Activated CD8-positive, alpha-beta memory T cell treated with anti-CD3 and anti-CD28 coated beads, Interleukin-2, amount 50 U/mL, for 1 hour (primary cell): ENCODE results near the gene YBX1.
"Not testable (repeated sequence)": the region's sequence is repeated elsewhere in the genome, so short reads cannot be mapped to it uniquely, and the experiment has no call there.

Source experiments
- DNase-seq: peaks from one replicate; pipeline ENCODE4 v3.0.0-alpha.2; 2020; ENCODE audit errors: extremely low read depth

The YBX1 gene

DNA sequence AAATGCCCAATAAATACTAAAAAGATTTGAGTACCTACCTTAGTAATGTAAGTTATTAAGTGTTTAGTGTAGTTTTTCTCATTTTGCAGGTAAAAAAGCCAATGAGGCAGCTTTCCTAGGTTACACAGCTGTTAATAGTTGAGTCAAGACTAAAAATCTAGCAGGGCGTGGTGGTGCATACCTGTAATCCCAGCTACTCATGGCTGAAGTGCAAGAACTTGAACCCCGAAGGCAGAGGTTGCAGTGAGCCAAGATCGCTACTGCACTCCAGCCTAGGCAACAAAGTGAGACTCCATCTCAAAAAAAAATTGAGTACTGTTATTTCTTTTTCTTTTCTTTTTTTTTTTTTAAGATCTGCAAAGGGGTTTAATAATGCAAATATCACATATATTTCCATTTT, 7.7 kb downstream of the YBX1 start:
- no peak for DNase-seq

DNA sequence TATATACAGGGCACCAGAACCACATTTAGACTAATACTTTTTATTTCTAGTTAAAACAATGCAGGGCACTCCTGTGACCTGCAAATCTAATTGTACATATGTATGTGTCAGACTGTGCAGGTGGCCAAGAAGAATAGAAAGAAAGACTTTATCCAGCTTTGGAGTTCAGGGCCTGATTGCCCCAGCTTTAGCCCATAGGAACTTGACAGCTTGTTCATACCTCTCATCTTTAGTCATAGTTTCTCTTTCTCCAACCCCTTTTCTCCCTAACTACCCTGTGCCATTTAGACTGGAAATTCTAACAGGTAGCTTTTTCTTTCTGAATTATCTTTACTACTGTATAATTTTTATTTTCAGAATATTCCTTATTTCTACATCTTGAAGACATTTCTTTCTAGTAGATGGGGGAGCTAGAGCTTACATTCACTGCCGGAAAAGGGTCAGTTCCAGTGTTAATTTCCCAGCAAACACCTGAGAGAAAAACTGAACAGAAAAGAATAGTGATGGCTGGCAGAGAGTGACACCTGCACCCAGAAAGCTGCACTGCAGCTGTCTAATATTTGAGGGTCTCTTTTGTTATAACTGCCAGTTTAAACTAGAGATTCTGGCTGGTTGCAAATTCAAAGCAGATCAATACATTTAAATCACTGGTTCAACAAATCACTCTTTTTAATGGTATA, 8.4 kb downstream of the YBX1 start:
- DNase-seq: no peak

GRCh38 chr1:42691157-42691498, 8.9 kb downstream of the YBX1 start:
- no peak for DNase-seq

DNA sequence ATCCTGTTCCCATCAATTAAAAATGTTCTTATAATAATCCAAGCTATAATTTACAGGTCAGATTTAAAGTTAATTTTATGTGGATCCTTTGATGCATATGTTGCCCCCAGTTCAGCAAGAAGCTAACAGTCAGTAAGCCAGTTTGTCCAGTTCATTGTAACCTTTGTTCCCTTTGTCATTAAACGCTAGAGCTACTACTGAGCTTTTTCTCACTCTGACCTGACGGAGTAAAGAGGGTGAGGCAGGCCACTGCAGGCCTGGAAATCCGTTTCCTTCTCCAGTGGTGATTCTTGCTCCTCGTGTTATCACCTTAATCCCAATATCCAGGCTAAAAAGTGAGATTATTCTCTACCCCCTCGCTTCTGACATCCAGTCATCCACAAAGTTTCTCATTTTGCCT, 10.2 kb downstream of the YBX1 start:
- no peak for DNase-seq

- no peak for DNase-seq
Measured at GRCh38 chr1:42692911-42693310, 10.7 kb downstream of the YBX1 start.

- no peak for DNase-seq
Measured at GRCh38 chr1:42698081-42698813, 16.0 kb downstream of the YBX1 start.

DNA sequence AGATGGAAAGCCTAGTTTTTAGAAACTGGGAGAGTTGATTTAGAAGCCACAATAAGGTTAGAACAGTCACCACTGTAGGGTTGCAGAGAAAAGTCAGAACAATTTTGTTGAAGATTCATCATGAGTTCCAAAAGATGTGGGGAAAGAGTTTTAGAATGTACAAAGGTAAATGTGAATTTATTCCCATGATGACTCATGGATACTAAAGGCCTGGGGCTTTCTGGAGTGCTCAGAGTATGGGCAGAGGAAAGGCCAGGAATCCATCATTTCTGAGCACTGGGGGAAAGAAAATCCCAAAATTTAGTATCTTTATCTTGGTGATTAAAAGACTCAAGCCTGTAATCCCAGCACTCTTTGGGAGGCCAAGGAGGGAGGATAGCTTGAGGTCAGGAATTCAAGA, 17.8 kb downstream of the YBX1 start:
- no peak for DNase-seq

- DNase-seq: no peak
Measured at GRCh38 chr1:42703888-42704464, 21.8 kb downstream of the YBX1 start.

- not testable (repeated sequence) for DNase-seq
Measured at GRCh38 chr1:42712808-42713207, 30.6 kb downstream of the YBX1 start.

- no peak for DNase-seq
Measured at GRCh38 chr1:42713293-42713692, 31.1 kb downstream of the YBX1 start.

GRCh38 chr1:42714441-42714840, 32.2 kb downstream of the YBX1 start:
- not testable (repeated sequence) for DNase-seq

DNA sequence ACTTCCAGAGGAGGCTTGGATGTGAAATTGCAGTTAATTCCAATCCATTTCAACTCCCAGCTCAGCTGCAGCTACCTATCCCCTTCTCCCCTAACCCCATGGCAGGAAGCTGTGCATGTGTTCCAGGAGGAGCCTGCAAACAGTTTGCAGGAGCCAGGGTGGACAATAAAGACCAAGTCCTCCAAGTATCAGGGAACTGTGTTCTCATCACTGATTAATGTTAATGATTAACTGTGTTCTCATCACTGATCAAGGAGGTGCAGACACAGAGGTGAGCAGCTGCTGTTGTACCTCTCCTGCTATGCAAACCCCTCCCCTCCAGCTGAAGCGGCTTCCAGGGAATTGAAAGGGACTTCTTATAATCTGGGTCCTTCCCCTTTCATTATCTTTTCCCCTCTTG, 38.6 kb downstream of the YBX1 start:
- no peak for DNase-seq

GRCh38 chr1:42721926-42722325, 39.7 kb downstream of the YBX1 start:
- no peak for DNase-seq

DNA sequence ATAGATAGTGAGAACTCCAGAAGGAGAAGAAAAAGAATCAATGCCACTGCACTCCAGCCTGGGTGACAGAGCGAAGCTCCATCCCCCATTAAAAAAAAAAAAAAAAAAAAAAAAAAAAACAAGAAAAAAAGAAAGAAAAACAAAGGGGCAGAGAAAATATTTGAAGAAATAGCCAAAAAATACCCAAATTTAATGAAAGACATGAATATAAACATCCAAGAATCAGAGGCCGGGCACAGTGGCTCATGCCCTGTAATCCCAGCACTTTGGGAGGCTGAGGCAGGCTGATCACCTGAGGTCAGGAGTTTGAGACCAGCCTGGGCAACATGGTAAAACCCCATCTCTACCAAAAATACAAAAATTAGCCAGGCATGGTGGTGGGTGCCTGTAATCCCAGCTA, 40.2 kb downstream of the YBX1 start:
- not testable (repeated sequence) for DNase-seq

GRCh38 chr1:42723511-42723910, 41.3 kb downstream of the YBX1 start:
- no peak for DNase-seq

DNA sequence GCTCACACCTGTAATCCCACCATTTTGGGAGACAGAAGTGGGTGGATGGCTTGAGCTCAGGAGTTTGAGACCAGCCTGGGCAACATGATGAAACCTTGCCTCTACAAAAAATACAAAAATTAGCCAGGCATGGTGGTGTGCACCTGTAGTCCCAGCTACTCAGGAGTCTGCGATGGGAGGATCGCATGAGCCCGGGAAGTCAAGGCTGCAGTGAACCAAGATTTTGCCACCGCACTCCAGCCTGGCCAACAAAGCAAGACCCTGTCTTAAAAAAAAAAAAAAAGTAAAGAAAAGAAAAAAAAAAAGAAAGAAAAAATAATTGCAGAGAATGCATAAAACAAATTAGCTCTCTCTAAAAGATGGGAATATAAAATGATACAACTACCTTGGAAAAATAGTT, 43.6 kb downstream of the YBX1 start:
- not testable (repeated sequence) for DNase-seq

GRCh38 chr1:42730002-42730401, 47.8 kb downstream of the YBX1 start:
- DNase-seq: no peak

- DNase-seq: no peak
Measured at GRCh38 chr1:42730988-42731387, 48.8 kb downstream of the YBX1 start.

DNA sequence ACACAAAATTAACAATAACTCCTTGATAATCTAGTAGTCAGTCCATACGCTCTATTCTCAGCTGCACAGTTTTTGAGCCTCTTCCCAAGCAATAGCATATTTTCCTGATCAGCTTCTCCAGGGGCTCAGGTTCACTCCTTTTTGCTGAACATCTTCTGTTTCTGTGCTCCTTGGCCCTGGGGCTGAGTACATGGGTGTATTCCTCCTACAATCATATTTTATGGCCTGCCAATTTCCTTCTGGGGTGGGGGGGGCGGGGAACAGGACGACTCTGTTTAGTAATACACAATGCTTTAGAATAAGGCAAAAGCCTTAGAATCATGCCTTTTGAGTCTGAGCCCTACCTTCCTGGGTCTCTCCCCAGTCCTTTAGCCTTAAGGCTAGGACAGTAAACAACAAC, 49.4 kb downstream of the YBX1 start:
- no peak for DNase-seq

- no peak for DNase-seq
Measured at GRCh38 chr1:42732126-42732680, 50.0 kb downstream of the YBX1 start.

GRCh38 chr1:42733415-42734200, 51.4 kb downstream of the YBX1 start:
- DNase-seq: no peak
